DND-41 (cell line): ENCODE measurements around the gene C1orf74.

Source experiments
- ATAC-seq: fragments of 200-7000 bp; cut with Tn5 transposase; 3 replicates; pipeline ENCODE4 v1.9.1; 2021; ENCODE audit warnings: low read depth; ENCODE audit not compliant: insufficient read depth
- DNase-seq: peaks from one replicate; pipeline ENCODE4 v3.0.0-alpha.2; 2020
- H2AFZ ChIP-seq: 2 replicates; pipeline ENCODE4 v1.6.0; 2012; ENCODE audit warnings: low read depth, low read length
- H3K27ac ChIP-seq: 2 replicates; pipeline ENCODE4 v1.5.1; 2012; ENCODE audit warnings: low read length, inconsistent platforms
- H3K27me3 ChIP-seq: fragments of 200-600 bp; sonication (generic); 2 replicates; pipeline ENCODE4 v1.6.0; 2012; ENCODE audit warnings: low read length, mild to moderate bottlenecking, inconsistent platforms; ENCODE audit not compliant: insufficient read depth, poor library complexity
- H3K36me3 ChIP-seq: 2 replicates; pipeline ENCODE4 v1.5.1; 2012; ENCODE audit warnings: low read length, inconsistent platforms; ENCODE audit not compliant: insufficient read depth
- H3K4me1 ChIP-seq: 2 replicates; pipeline ENCODE4 v1.5.1; 2012; ENCODE audit warnings: mild to moderate bottlenecking, low read length; ENCODE audit not compliant: insufficient read depth
- H3K4me2 ChIP-seq: 2 replicates; pipeline ENCODE4 v1.6.0; 2012; ENCODE audit warnings: mild to moderate bottlenecking, moderate library complexity, low read length, inconsistent platforms; ENCODE audit not compliant: insufficient read depth
- H3K4me3 ChIP-seq, 2 experiments: fragments of 200-600 bp in 1 of 2; shearing (Covaris generic) in 1 of 2; 2 replicates each; pipeline ENCODE4 v1.5.1; 2012 to 2016; ENCODE audit warnings: inconsistent platforms in 2 of 2, low read length in 2 of 2, mild to moderate bottlenecking in 2 of 2, low read depth in 1 of 2, moderate library complexity in 1 of 2
- H3K79me2 ChIP-seq: 2 replicates; pipeline ENCODE4 v1.6.0; 2012; ENCODE audit warnings: low read length, inconsistent platforms; ENCODE audit not compliant: insufficient read depth
- H3K9ac ChIP-seq: 2 replicates; pipeline ENCODE4 v1.6.0; 2012; ENCODE audit warnings: low read depth, mild to moderate bottlenecking, inconsistent platforms, low read length, moderate library complexity
- H3K9me3 ChIP-seq: 2 replicates; pipeline ENCODE4 v1.5.1; 2012; ENCODE audit warnings: low read length, moderate library complexity, mild to moderate bottlenecking, inconsistent platforms; ENCODE audit not compliant: insufficient read depth, severe bottlenecking
- H4K20me1 ChIP-seq: 2 replicates; pipeline ENCODE4 v1.6.0; 2012; ENCODE audit warnings: low read length; ENCODE audit not compliant: insufficient read depth
- EZH2 ChIP-seq: IDR thresholded peaks from 3 replicates; pipeline ENCODE4 v1.6.1; 2012; ENCODE audit warnings: borderline replicate concordance, low read depth, mild to moderate bottlenecking, moderate library complexity, low read length, inconsistent platforms; ENCODE audit not compliant: severe bottlenecking
- TF ChIP-seq, protein P1 (sequence below): IDR thresholded peaks from 2 replicates; pipeline ENCODE4 v1.5.1; 2012; ENCODE audit warnings: borderline replicate concordance, low read length, moderate library complexity, mild to moderate bottlenecking; ENCODE audit not compliant: poor library complexity, severe bottlenecking; ENCODE audit errors: extremely low read depth

C1orf74 gene

DNA sequence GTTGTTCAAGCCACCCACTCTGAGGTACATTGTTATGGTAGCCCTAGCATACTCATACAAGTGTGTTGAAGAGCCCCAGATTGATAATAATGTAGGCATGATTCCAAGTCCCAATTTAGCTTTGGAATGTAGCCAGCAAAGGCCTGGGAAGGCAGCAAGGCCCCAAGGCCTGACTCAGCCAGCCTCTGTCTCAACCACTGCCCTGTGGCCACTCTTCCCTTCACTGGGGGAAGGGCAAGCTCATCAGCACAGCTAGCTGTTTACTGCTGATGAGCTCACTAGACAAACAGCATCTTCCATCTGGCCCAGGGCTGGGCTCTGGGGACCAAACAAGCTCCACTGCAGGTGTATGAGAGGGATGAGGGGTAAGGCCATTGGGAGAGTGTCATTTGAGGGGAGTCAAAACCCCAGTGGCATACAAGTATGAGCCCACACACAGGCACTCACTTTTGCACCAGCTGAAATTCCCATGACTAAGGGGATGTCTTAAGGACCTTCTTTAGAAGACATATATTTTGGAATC is 23.8 kb upstream of the C1orf74 start:
- H3K36me3 ChIP-seq = no peaks in the 10 kb centered on the region
- no peaks in the 10 kb centered on the region for H3K9me3 ChIP-seq
- no peak overlapping the region for H3K4me2 ChIP-seq
- H3K4me1 ChIP-seq = no peaks in the 10 kb centered on the region
- no peak overlapping the region for H3K4me3 ChIP-seq
- no peaks in the 10 kb centered on the region for H4K20me1 ChIP-seq
- H3K9ac ChIP-seq = no peak overlapping the region
- TF ChIP-seq, protein P1, sequence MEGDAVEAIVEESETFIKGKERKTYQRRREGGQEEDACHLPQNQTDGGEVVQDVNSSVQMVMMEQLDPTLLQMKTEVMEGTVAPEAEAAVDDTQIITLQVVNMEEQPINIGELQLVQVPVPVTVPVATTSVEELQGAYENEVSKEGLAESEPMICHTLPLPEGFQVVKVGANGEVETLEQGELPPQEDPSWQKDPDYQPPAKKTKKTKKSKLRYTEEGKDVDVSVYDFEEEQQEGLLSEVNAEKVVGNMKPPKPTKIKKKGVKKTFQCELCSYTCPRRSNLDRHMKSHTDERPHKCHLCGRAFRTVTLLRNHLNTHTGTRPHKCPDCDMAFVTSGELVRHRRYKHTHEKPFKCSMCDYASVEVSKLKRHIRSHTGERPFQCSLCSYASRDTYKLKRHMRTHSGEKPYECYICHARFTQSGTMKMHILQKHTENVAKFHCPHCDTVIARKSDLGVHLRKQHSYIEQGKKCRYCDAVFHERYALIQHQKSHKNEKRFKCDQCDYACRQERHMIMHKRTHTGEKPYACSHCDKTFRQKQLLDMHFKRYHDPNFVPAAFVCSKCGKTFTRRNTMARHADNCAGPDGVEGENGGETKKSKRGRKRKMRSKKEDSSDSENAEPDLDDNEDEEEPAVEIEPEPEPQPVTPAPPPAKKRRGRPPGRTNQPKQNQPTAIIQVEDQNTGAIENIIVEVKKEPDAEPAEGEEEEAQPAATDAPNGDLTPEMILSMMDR = no peak
- no peak for TF ChIP-seq EZH2
- no peak overlapping the region for H3K27ac ChIP-seq
- no peak overlapping the region for H2AFZ ChIP-seq
- no peaks in the 10 kb centered on the region for H3K79me2 ChIP-seq
- ATAC-seq (no peak), DNase-seq (no peak)
- H3K27me3 ChIP-seq = no peaks in the 10 kb centered on the region

DNA sequence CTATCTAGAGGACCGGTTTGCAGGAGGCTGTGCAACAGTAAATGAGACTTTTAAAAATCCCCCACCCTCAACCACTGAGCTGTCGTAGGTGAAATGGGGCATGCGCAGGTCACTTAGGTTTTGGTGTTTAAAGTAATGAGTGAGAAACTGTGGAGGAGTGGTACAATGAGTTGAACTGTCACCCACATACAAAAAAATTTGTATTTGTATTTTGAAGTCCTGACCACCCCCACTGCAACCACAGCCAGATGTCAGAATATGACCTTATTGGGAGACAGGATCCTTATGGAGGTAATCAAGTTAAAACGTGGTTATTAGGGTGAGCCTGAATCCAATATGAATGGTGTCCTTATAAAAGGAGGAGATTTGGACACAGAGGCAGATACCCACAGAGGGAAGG is 23.1 kb upstream of the C1orf74 start:
- no peaks in the 10 kb centered on the region for H4K20me1 ChIP-seq
- no peaks in the 10 kb centered on the region for H3K36me3 ChIP-seq
- TF ChIP-seq, protein P1 = no peak
- TF ChIP-seq EZH2 = no peak
- H2AFZ ChIP-seq = no peak overlapping the region
- ATAC-seq (no peak), DNase-seq (no peak)
- no peaks in the 10 kb centered on the region for H3K27me3 ChIP-seq
- no peak overlapping the region for H3K27ac ChIP-seq
- no peak overlapping the region for H3K4me3 ChIP-seq
- no peaks in the 10 kb centered on the region for H3K9me3 ChIP-seq
- no peaks in the 10 kb centered on the region for H3K4me1 ChIP-seq
- H3K4me2 ChIP-seq = no peak overlapping the region
- no peak overlapping the region for H3K9ac ChIP-seq
- H3K79me2 ChIP-seq = no peaks in the 10 kb centered on the region

DNA sequence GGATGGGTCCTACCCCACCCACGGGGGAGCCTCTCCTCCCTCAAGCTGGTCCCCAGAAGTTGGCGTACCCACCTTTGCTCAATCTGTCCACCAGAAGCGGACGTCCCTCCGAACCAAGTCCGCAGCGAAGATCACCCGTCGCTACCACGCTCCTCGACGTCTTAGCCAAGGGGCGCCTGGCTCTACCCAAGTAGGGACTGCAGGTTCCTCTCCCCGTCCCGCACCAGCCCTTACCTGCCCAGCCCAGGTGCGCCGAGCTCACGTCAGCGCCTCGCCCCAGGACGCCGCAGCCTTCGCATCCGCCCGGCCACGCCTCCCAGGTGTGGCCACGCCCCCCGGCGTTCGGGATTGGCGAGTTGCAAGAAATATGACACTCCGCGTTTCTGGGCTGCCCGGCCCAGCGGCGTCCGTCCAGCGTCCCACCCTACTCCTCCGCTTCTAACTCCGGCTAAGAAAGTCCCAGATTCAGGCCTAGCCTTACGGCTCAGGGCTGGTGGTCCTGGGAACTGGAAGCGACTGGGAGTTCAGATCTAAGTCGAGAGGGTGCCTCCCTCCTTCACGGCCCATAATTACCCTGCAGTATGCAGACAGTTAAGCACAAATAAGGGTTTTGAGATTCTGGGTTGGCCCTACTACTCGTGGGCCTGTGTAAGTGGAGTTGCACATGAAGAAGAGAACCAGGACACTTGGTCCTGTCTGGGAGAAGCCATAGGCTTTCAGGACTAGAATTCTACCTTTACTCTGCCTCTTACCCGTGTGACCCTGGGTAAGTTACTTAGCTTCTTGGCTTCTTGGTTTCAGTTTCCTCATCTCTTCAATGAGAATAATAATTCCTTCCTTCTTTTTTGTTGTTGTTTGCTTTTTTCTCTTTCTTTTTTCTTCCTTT is 21.8 kb upstream of the C1orf74 start, which contains the start of gene IRF6:
Gene IRF6 (minus strand): TSS at position 268 of the 886 bp plus-strand sequence. CDS start 4,729 bp downstream, outside the sequence.
- no peak for DNase-seq
- Histone ChIP-seq H3K9ac (no peak within 1 kb of the TSS), H3K4me1 (no peaks in the 10 kb centered on the region), H2AFZ (no peak within 1 kb of the TSS), H3K27ac (no peak within 1 kb of the TSS), H3K27me3 (peaks cover 4% of the 10 kb centered on the region), H3K36me3 (no peaks in the 10 kb centered on the region), H4K20me1 (no peaks in the 10 kb centered on the region), H3K4me3 (no peak within 1 kb of the TSS), H3K4me2 (no peak within 1 kb of the TSS), H3K79me2 (no peaks in the 10 kb centered on the region), H3K9me3 (no peaks in the 10 kb centered on the region)
- TF ChIP-seq EZH2 = no peak
- TF ChIP-seq, protein P1 = no peak
- no peak for ATAC-seq
